ENCODE measurements around the gene NLGN4Y. TPM values are rescaled to one million over a fixed set of nuclear protein-coding genes. Genes with fewer than 3 reads are reported as not detected.

NLGN4Y gene
- total and polyA plus RNA-seq, 2 of the 4 experiments (the other 2 are of a cell fraction), result not detected

GRCh38 chrY:14755571-14755970 lies 231.2 kb downstream of the NLGN4Y start:
- no peaks in the 10 kb centered on the region for H4K20me1 ChIP-seq (ENCODE audit: insufficient read depth, low read length)

More at GRCh38 chrY:14755571-14755970, 231.2 kb downstream of the NLGN4Y start:
- no peak overlapping the region for H2AK9ac ChIP-seq (replicated peaks; ENCODE audit: low read depth, low read length, poor library complexity)
- no peak overlapping the region for H2BK120ac ChIP-seq (ENCODE audit: low read depth, low read length)
- POLR2A ChIA-PET (ENCODE audit: unreplicated experiment), result no interaction called here
- no peak overlapping the region for H2BK5ac ChIP-seq (ENCODE audit: low read depth, low read length, poor library complexity, severe bottlenecking)
- no peak for DNase-seq
- H3K18ac ChIP-seq (ENCODE audit: low read depth, low read length), result no peak overlapping the region
- TF ChIP-seq MAFK (IDR thresholded peaks at IDR 0.05; ENCODE audit: low read depth, low read length) (no peak), ELK1 (IDR thresholded peaks at IDR 0.05; ENCODE audit: borderline replicate concordance, low read depth, low read length) (no peak), BHLHE40 (IDR thresholded peaks at IDR 0.05; ENCODE audit: low read depth, low read length) (no peak), CTCF (conservative IDR thresholded peaks at IDR 0.05; ENCODE audit: low read depth, low read length) (no peak), CEBPB (IDR thresholded peaks at IDR 0.05; ENCODE audit: low read depth, low read length) (no peak), MXI1 (IDR thresholded peaks at IDR 0.05; ENCODE audit: borderline replicate concordance, low read depth, low read length) (no peak), POLR2A (IDR thresholded peaks at IDR 0.05; ENCODE audit: low read depth, low read length) (no peak), USF2 (IDR thresholded peaks at IDR 0.05; ENCODE audit: low read depth, low read length) (no peak), MAZ (IDR thresholded peaks at IDR 0.05; ENCODE audit: borderline replicate concordance, low read depth, low read length) (no peak), CHD1 (IDR thresholded peaks at IDR 0.05; ENCODE audit: low read depth, low read length) (no peak), SMC3 (IDR thresholded peaks at IDR 0.05; ENCODE audit: low read depth, low read length) (no peak), RAD21 (IDR thresholded peaks at IDR 0.05; ENCODE audit: low read length) (no peak), RCOR1 (IDR thresholded peaks at IDR 0.05; ENCODE audit: insufficient replicate concordance, low read length) (no peak), RFX5 (IDR thresholded peaks at IDR 0.05; ENCODE audit: low read depth, low read length) (no peak), NFE2L2 (IDR thresholded peaks at IDR 0.05; ENCODE audit: low read depth, low read length) (no peak), FOS (IDR thresholded peaks at IDR 0.05; ENCODE audit: low read depth, low read length) (no peak)
- CTCF ChIA-PET, result no interaction called here
- no peaks in the 10 kb centered on the region for H3K79me1 ChIP-seq (ENCODE audit: low read depth in 1 of 2, low read length in 2 of 2)
- dilution Hi-C loops (cut with HindIII; ENCODE audit: low sequenced_read_pairs, unreplicated experiment) (no loop called here), in situ Hi-C loops (cut with MboI; ENCODE audit: low sequenced_read_pairs) (no loop called here), intact Hi-C loops (cut with micrococcal nuclease) (no loop called here)
- no peaks in the 10 kb centered on the region for H3K9me3 ChIP-seq (ENCODE audit: control insufficient read depth, insufficient read depth, low read length)
- H3K9ac ChIP-seq (ENCODE audit: low read depth, low read length), result no peak overlapping the region
- no peaks in the 10 kb centered on the region for H3K27me3 ChIP-seq (ENCODE audit: control insufficient read depth, insufficient read depth, low read length)
- H3K4ac ChIP-seq (ENCODE audit: low read depth, low read length), result no peak overlapping the region
- no peaks in the 10 kb centered on the region for H3K36me3 ChIP-seq (ENCODE audit: control insufficient read depth, insufficient read depth, low read length)
- no peaks in the 10 kb centered on the region for H3K9me1 ChIP-seq (ENCODE audit: insufficient read depth, low read length)
- no peak overlapping the region for H3K4me3 ChIP-seq (ENCODE audit: insufficient read depth, low read depth, low read length)
- no peaks in the 10 kb centered on the region for H3K4me1 ChIP-seq (ENCODE audit: control insufficient read depth, insufficient read depth, low read length)
- H2BK20ac ChIP-seq (ENCODE audit: low read depth, low read length), result no peak overlapping the region
- no peak overlapping the region for H4K5ac ChIP-seq (ENCODE audit: low read depth, low read length)
- H3K4me2 ChIP-seq (ENCODE audit: low read depth, low read length), result no peak overlapping the region
- H4K8ac ChIP-seq (ENCODE audit: low read depth in 2 of 2, low read length in 2 of 2), result no peak overlapping the region
- no peak overlapping the region for H2AFZ ChIP-seq (replicated peaks; ENCODE audit: low read length, poor library complexity)
- no peak overlapping the region for H3K14ac ChIP-seq (replicated peaks; ENCODE audit: low read depth, low read length)
- H4K91ac ChIP-seq (ENCODE audit: insufficient read depth, low read depth, low read length), result no peak overlapping the region
- no peak overlapping the region for H3K56ac ChIP-seq (ENCODE audit: extremely low read depth, insufficient read depth, low read length)
- no peak for ATAC-seq (ENCODE audit: low read depth)
- no peak overlapping the region for H2AK5ac ChIP-seq (ENCODE audit: low read depth, low read length)
- no peak overlapping the region for H3K23ac ChIP-seq (ENCODE audit: low read depth, low read length)
- H3K27ac ChIP-seq (ENCODE audit: insufficient read depth, low read length), result no peak overlapping the region
- no peak overlapping the region for H2BK15ac ChIP-seq (ENCODE audit: low read depth, low read length)
- no TSS peak for BruUV-seq (replicated peaks)

Measured in IMR-90 (cell line).